ENCODE results near the gene SSR2.
"Not testable (repeated sequence)": the region's sequence is repeated elsewhere in the genome, so short reads cannot be mapped to it uniquely, and the experiment has no call there.

Gene SSR2

GRCh38 chr1:156045076-156045475, 24.3 kb upstream of the SSR2 start:
- DNase-seq: no peak

DNA sequence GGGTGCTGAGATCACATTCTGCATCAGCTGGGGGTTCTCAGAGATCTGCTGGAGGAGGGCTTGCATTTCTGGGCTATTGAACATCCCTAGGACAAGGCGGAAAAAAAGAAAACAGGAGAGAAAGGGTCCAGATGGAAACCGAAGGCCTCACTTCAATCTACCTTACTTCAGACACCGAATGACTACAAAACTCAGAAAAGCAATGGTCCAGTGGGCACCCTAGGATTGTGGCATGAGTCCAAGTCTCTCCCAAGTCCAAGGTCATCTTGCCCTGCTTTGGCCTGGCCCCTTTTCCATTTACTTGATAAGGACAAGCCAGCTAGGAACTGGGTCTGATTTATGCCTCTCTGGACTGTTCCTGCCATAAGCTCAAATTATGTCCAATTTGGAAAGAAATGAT, 22.1 kb upstream of the SSR2 start:
- DNase-seq: no peak

DNA sequence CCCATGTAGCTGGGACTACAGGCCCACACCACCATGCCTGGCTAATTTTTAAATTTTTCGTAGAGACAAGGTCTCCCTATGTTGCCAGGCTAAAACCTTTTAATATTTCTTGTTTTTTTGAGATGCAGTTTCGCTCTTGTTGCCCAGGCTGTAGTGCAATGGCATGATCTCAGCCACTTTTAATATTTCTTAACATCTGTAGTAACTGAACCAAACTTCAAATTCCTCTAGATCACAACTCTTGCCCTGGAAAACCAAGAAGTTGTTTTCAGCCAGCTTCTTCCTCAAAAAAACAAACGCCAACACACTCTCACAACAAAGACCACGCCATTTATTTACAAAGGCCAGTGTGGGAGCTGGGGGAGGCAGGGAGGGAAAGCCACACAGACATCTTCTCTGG, 14.2 kb upstream of the SSR2 start:
- not testable (repeated sequence) for DNase-seq

GRCh38 chr1:156033011-156033410, 12.3 kb upstream of the SSR2 start:
- DNase-seq: peak; percentile 38

DNA sequence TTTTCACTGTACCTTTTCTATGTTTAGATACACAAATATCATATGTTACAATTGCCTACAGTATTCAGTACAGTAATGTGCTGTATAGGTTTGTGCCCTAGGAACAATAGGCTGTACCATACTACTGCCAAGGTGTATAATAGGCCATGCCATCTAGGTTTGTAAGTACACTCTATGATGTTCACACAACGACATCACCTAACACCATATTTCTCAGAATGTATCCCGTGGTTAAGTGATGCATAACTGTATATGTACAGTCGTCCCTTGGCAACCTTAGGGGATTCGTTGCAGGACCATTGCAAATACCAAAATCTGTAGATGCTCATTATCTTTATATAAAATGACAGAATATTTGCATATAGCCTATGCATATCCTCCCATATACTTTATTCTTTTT, 5.8 kb upstream of the SSR2 start:
- no peak for DNase-seq

DNA sequence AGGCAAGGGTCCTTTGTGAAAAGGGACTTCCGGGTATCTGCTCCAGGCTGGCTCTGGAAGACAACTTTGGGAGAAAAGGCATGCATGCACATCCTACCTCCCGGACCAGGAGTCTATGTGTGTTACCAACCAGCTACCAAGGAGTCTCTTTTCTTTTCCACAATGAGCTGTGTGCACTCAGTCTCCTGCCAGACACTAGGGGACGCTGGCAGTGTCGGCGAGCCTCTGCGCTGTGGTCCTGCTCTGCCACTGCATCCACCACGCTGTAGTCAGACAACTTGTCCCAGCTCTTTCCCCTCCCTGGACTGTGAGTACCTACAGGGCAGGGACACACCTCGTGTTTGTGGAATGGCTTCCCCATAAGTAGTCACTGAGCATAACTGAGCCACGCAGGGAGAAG, 5.1 kb upstream of the SSR2 start:
- DNase-seq: peak; percentile 35

DNA sequence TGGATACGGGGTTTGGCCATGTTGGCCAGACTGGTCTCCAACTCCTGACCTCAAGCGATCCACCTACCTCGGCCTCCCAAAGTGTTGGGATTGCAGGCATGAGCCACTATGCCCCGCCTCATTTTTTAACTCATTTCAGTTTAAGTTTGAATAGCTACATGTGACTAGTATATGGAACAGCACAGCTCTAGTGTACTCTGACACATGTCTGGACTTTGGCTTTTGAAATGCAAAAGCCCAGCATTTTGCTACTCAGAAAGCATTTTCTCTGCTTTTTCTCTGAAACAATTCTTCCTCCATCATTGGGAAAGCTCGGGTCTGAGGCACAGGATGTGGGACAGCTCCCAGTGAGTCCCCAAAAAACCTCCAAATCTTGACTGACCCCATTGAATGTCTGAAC, 4.0 kb upstream of the SSR2 start:
- no peak for DNase-seq

GRCh38 chr1:156021954-156022353, 1.2 kb upstream of the SSR2 start:
- DNase-seq: no peak

DNA sequence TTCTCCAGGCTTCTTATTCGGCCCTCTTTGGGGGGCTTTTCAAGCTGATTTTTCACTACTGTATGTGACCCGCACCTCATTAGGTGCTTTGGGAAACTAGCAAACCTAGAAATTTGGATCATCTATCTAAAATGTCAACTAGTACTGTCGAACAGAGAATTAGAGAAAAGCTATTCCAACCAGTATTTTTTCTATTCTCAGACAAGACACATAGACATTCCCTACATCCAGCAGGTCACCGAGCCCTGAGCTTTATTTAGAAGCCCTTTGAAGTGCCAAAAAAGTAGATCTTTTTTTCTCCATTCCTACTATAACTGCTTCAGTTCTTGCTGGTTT, 310 bp upstream of the SSR2 start:
- DNase-seq: no peak

DNA sequence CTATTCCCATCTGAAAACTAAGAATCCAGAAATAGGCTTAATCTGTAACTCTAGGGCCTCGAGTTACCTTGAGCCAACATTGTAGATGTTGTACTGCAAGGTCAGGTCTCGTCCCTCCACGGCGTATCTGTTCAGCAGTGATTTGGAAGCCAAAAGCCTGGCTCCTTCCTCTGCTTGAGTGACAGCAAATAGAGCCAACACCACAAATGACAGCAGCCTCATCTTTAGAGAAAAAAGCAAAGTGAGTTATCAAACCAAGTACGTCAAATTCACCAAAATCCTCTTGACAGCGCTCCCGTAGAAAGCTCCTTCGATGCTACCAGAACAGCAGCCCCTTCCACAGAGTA, 832 bp downstream of the SSR2 start:
- no peak for DNase-seq

- no peak for DNase-seq
Observed at GRCh38 chr1:156014829-156015228, 5.9 kb downstream of the SSR2 start.

GRCh38 chr1:156012051-156012817, 8.5 kb downstream of the SSR2 start:
- DNase-seq: no peak

DNA sequence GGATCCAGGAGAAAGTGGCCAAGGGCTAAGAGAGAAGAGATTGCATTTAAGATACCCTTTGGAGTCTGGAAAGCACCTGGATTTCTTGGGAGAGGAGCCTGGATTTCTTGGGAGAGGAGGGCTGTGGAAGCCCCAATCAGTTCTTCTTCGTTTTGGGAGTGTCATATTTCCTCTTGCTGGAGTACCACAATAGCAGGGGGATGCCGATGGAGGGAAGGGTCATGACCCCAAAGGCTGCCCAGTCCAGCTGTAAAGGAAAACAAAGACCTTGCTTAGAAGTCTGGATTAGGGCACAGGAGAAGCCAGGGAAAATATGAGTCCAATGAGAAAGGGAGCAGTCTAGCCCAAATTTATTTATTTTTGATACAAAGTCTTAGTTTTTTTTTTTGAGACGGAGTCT, 11.3 kb downstream of the SSR2 start:
- no peak for DNase-seq

GRCh38 chr1:156006666-156007376, 13.9 kb downstream of the SSR2 start:
- DNase-seq: no peak

GRCh38 chr1:156004843-156005584, 15.7 kb downstream of the SSR2 start:
- no peak for DNase-seq

DNA sequence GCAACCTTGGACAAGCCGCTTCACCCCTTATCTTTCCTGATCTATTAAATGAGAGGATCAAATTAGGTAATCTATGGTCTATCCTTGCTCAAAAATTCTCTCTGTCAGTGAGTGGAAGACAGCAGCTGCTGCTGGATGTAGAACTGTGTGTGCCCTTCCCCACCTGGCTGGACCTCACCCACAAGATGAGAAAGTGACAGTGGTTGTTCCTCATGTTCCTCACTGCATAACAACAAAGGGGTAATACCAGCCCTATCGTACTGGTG, 16.9 kb downstream of the SSR2 start:
- DNase-seq: no peak

GRCh38 chr1:156002188-156002911, 18.4 kb downstream of the SSR2 start:
- no peak for DNase-seq

GRCh38 chr1:156001662-156002171, 19.0 kb downstream of the SSR2 start:
- peak; percentile 83 for DNase-seq

DNA sequence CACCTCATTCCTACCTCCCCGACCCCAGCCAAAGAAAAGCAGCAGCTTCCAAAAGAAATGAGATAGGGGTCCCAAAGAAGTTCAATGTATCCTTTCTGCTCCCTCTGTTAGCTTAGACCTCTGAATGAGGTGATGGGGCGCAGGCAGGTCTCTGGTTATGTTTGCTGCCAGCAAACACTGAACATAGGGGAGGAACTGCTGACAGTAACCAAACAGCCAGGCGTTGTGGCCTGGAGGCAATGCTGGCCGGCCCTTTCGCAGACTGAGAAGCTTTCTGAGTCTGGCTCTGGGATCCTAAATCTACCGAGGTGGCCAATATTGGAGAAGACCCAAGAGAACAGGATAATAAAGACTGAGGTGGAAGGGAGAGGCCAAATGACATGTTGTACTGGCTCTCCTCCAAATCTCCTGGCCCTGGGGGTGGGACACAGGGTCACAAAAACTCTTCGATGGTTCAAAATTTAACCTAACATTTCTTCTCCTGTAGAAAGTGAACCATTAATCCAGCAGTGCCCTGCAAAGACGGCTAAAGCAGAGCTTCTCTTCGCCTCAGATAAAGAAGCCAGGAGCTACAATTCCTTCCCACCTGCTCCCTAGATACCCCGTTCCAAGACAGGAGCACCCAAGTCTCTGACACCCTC, 19.6 kb downstream of the SSR2 start:
- DNase-seq: no peak

DNA sequence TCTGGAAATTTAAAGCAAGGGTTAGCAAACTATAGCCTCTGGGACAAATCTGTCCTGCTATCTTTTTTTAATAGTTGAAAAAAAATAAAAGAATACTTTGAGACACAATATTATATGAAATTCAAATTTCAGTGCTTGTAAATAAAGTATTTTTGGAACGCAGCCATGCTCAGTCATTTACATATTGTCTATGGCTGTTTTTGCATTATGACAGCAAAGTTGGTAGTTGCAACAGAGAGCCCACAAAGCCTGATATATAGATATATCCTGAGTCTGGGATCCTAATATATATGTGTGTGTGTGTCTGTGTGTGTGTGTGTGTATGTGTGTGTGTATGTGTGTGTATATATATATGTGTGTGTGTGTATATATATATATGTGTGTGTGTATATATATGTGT, 20.8 kb downstream of the SSR2 start:
- DNase-seq: no peak

GRCh38 chr1:155996166-155996565, 24.6 kb downstream of the SSR2 start:
- DNase-seq: no peak

DNA sequence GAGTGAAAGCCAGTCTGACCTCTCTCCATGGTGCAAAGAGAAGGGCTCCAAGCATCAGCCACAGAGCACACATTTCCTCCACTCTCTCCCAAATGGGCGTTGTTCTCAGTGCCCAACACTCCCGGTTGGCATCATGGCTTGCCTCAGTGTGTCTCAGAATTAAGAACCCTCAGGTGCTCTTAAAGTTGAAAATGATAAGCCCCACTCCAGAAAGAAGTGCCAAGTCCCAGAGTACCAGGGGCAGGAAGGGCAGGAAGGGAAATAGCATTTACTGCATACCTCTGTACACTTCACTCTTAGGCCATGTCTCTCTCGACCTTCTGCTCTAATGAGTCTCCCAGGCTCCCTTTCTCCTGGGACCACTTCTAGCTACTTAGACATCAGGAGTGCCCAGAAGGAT, 27.2 kb downstream of the SSR2 start:
- DNase-seq: no peak
